ENCODE data around the gene ASXL2. TPM values are rescaled to one million over a fixed set of nuclear protein-coding genes. Genes with fewer than 3 reads are reported as not detected.
A peak's percentile ranks its signal among the peaks of the same experiment; 100 is the strongest.

The ASXL2 gene
- total and polyA plus RNA-seq, 2 of the 13 experiments (the other 11 are each of a cell fraction or from before 2014, with no cell fraction given): 12.1 to 19.2 TPM

- peak; percentile 48 for TF ChIP-seq ZNF18 (CRISPR knock-in tag; IDR thresholded peaks at IDR 0.05; ENCODE audit: insufficient replicate concordance)
- peak; percentile 86 for TF ChIP-seq ZNF878 (CRISPR knock-in tag; IDR thresholded peaks at IDR 0.05)
- TF ChIP-seq GMEB1 (CRISPR knock-in tag; IDR thresholded peaks at IDR 0.05; ENCODE audit: borderline replicate concordance): peak; percentile 39; the same call in 1 of the 2 replicates
- TF ChIP-seq ZNF136 (CRISPR knock-in tag; IDR thresholded peaks at IDR 0.05; ENCODE audit: low read depth): 0 out of 2 replicates have a peak, but pooled peaks have one; percentile 88
- TF ChIP-seq ZNF292 (CRISPR knock-in tag; IDR thresholded peaks at IDR 0.05; ENCODE audit: borderline replicate concordance, low read depth): peak; percentile 58; the same call in 1 of the 2 replicates
- 0 out of 2 replicates have a peak, but pooled peaks have one; percentile 16 for TF ChIP-seq REPIN1 (CRISPR knock-in tag; IDR thresholded peaks at IDR 0.05; ENCODE audit: borderline replicate concordance, low read depth)
- no peak for TF ChIP-seq PLSCR1 (CRISPR knock-in tag; IDR thresholded peaks at IDR 0.05; ENCODE audit: borderline replicate concordance)
- peak; percentile 80 for TF ChIP-seq ZNF598 (CRISPR knock-in tag; IDR thresholded peaks at IDR 0.05; ENCODE audit: borderline replicate concordance)
- TF ChIP-seq ZNF720 (CRISPR knock-in tag; IDR thresholded peaks at IDR 0.05): no peak
- peak; percentile 75; the same call in 1 of the 2 replicates for TF ChIP-seq ZNF616 (CRISPR knock-in tag; IDR thresholded peaks at IDR 0.05; ENCODE audit: low read depth)
- TF ChIP-seq FOSL2 (CRISPR knock-in tag; IDR thresholded peaks at IDR 0.05): peak; percentile 32; the same call in 1 of the 2 replicates
- TF ChIP-seq NFKB2 (CRISPR knock-in tag; IDR thresholded peaks at IDR 0.05; ENCODE audit: borderline replicate concordance): peak; percentile 52; the same call in 1 of the 2 replicates
- TF ChIP-seq KLF12 (CRISPR knock-in tag; IDR thresholded peaks at IDR 0.05; ENCODE audit: borderline replicate concordance): no peak
- peak; percentile 42; the same call in 1 of the 2 replicates for TF ChIP-seq RNF2 (conservative IDR thresholded peaks at IDR 0.05; ENCODE audit: low read depth)
- peak; percentile 55 for TF ChIP-seq ZMYM4 (CRISPR knock-in tag; IDR thresholded peaks at IDR 0.05)
- 0 out of 2 replicates have a peak, but pooled peaks have one; percentile 49 for TF ChIP-seq ZNF784 (CRISPR knock-in tag; IDR thresholded peaks at IDR 0.05; ENCODE audit: borderline replicate concordance)
- no peak for TF ChIP-seq ARNT2 (CRISPR knock-in tag; IDR thresholded peaks at IDR 0.05; ENCODE audit: low read depth)
- TF ChIP-seq SIX4 (CRISPR knock-in tag; IDR thresholded peaks at IDR 0.05): 0 out of 2 replicates have a peak, but pooled peaks have one; percentile 27
- 0 out of 2 replicates have a peak, but pooled peaks have one; percentile 70 for TF ChIP-seq ZFP1 (CRISPR knock-in tag; IDR thresholded peaks at IDR 0.05)
- peak; percentile 84 for TF ChIP-seq ERF (CRISPR knock-in tag; IDR thresholded peaks at IDR 0.05)
- peak; percentile 73; the same call in 1 of the 2 replicates for TF ChIP-seq ZMAT3 (CRISPR knock-in tag; conservative IDR thresholded peaks at IDR 0.05)
- peak; percentile 34; the same call in 1 of the 2 replicates for TF ChIP-seq ZBTB34 (CRISPR knock-in tag; IDR thresholded peaks at IDR 0.05)
Measured at GRCh38 chr2:25894135-25894830, 16.0 kb upstream of the ASXL2 start (continued).
